MM.1S (cell line): Measurements from ENCODE around the gene CCSER1.

Experiments used
- CTCF ChIP-seq: fragments of 300-600 bp; sonication (generic); IDR thresholded peaks from 2 replicates; pipeline ENCODE4 v1.5.1; 2016; ENCODE audit warnings: antibody characterized with exemption, low read length, mixed read lengths
- EZH2 ChIP-seq: fragments of 300-600 bp; sonication (generic); optimal IDR thresholded peaks from 2 replicates; pipeline ENCODE3; 2017; ENCODE audit warnings: low read depth, mild to moderate bottlenecking, antibody characterized with exemption, low read length, mixed read lengths
- EZH2phosphoT487 ChIP-seq: fragments of 300-600 bp; sonication (generic); IDR thresholded peaks from 2 replicates; pipeline ENCODE4 v1.6.1; 2018; ENCODE audit warnings: antibody characterized with exemption, low read length

GRCh38 chr4:90572996-90573395 lies 445.8 kb downstream of the CCSER1 start:
- no peak for TF ChIP-seq CTCF
- no peak for TF ChIP-seq EZH2phosphoT487
- TF ChIP-seq EZH2: no peak
